GM19240 (cell line): ENCODE data around the gene MITF.

Experiments used
- DNase-seq: peaks from one replicate; pipeline ENCODE4 v3.0.0; 2011; ENCODE audit warnings: low spot score; ENCODE audit not compliant: insufficient read length

MITF gene

GRCh38 chr3:69739204-69740102, at the start of gene MITF:
TSS of gene MITF (plus strand) at chr3:69739464. CDS start at chr3:69739598, 134 bp downstream.
- peak; percentile 38 for DNase-seq

GRCh38 chr3:69691860-69692259, 47.4 kb upstream of the MITF start:
- no peak for DNase-seq

GRCh38 chr3:69692761-69693160, 46.5 kb upstream of the MITF start:
- no peak for DNase-seq

GRCh38 chr3:69695443-69695842, 43.8 kb upstream of the MITF start:
- no peak for DNase-seq

- no peak for DNase-seq
Observed at GRCh38 chr3:69695933-69696332, 43.3 kb upstream of the MITF start.

- DNase-seq, result no peak
Observed at GRCh38 chr3:69696367-69696766, 42.9 kb upstream of the MITF start.

- DNase-seq, result no peak
Observed at GRCh38 chr3:69697381-69697780, 41.9 kb upstream of the MITF start.

DNA sequence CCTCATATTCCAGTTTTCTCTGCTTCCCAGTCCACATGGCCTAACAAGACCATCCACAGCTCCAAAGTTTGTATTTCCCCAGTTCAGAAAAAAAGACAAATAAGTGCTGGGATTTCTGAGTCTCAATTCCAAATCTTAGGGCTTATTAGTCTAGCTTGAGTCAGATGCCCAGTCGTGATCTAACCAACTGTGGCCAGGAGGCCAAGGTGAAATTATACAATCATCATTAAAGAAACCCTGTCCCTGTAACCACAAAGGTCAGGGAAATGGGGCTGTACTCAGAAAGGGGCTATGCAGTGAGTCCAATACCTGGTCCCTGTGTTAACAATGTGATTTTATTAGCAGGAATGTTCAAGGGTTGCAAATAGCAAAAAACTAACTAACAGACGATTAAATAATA, 40.5 kb upstream of the MITF start:
- DNase-seq, result no peak

DNA sequence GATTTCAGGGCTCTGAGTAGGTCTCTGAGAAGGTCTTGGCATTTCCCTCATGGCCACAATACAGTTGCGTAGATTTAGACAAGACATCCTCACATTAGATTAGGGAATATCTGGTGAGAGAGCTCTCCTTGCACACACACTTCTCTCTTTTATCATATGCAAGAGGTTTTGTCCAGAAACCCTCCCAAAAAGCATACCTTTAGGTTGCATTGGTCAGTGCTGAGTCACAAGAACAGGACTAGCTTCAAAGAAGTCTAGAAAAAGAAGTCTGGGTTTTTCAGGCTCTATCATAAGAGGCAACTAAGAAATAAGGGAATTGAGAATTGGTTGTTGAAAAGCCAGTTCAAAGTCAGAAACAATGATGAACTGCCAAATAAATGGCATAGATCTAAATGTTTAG, 40.1 kb upstream of the MITF start:
- no peak for DNase-seq

DNA sequence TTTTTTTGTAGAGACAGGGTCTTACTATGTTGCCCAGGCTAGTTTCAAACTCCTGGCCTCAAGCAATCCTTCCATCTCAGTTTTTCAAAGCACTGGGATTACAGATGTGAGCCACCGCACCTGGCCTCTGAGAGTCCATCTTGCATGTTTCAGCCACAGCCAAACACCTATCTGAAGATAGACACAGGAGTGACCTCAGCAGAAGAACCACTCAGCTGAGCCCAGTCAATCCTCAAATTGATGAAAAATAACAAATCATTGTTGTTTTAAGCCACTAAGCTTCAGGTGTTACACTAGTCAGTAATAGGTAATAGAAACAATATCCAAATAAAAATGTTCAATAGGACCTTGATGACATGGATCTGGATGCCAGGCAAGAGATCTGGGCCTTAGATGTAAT, 38.3 kb upstream of the MITF start:
- no peak for DNase-seq

- DNase-seq, result no peak
Observed at GRCh38 chr3:69710153-69710977, 28.9 kb upstream of the MITF start.

GRCh38 chr3:69712269-69712668, 27.0 kb upstream of the MITF start:
- no peak for DNase-seq

- no peak for DNase-seq
Observed at GRCh38 chr3:69712933-69713332, 26.3 kb upstream of the MITF start.

GRCh38 chr3:69715204-69715603, 24.1 kb upstream of the MITF start:
- no peak for DNase-seq

DNA sequence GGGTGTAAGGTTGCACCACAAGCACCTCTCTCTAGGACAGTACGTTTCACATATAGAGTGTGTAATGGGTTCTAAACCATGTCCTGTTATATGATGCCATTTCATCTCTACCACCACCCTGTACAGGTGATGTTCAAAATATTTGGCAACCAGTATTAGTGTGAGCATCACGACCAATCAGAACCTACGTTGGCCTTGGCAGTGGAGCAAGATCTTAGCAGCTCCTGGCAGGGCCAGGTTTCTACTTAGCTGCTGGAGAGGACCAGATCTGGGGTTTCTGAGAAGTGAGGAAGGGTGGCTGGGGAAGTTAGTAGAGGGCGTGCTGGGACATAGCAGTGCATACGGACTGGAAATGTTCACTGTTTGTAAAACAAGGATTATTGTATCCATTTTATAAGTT, 23.1 kb upstream of the MITF start:
- DNase-seq, result no peak

- no peak for DNase-seq
Observed at GRCh38 chr3:69718866-69719586, 20.2 kb upstream of the MITF start.

GRCh38 chr3:69719587-69720122, 19.6 kb upstream of the MITF start:
- no peak for DNase-seq

- DNase-seq, result no peak
Observed at GRCh38 chr3:69720824-69721223, 18.4 kb upstream of the MITF start.

GRCh38 chr3:69723389-69723788, 15.9 kb upstream of the MITF start:
- DNase-seq, result no peak

DNA sequence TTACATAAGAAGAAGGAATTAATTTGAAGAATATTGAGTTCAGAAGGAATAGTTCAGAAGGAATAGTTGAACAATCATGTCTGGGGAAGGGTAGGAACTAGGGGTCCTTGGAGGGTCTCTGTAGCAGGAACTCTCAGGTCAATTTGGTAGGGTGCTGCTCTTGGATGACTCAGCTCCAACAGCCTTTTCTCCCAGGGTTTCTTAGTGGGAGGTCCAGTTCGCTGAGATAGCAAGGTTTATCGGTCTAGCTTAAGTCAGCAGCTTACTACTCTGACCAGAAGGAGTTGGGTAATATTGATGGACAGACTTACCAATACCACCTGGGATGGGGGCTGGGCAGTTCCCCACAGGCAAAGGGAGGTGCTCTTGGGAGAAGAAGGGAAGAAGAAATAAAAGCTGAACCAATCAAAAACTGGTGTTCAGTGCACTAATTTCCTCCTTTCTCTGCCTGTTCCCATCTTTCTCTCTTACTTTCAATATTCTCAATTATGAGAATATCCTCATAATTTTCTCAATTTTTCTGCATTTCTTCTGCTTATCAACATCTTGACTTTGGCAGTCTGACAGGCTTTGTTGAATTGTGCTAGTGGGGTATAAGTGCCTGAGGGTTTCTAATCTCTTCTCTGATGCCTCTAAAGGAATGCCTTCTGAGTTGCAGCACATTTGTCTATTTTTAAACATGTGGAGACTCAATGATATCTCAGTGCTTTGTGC, 14.4 kb upstream of the MITF start:
- DNase-seq, result no peak
